Choroid plexus epithelial cell (primary cell): ENCODE measurements around the gene DPP6.
A peak's percentile ranks its signal among the peaks of the same experiment; 100 is the strongest.
"Not testable (repeated sequence)": the region's sequence is repeated elsewhere in the genome, so short reads cannot be mapped to it uniquely, and the experiment has no call there.

Experiments used
- DNase-seq: peaks from one replicate; pipeline ENCODE4 v3.0.0-alpha.2; 2010; ENCODE audit warnings: low read depth
- H3K4me3 ChIP-seq: 2 replicates; pipeline ENCODE4 v1.5.1; 2011; ENCODE audit warnings: low read depth, mild to moderate bottlenecking, control low read depth, low read length, moderate library complexity
- CTCF ChIP-seq: conservative IDR thresholded peaks from 2 replicates; pipeline ENCODE4 v1.5.1; 2011; ENCODE audit warnings: low read depth, mild to moderate bottlenecking, control low read depth, inconsistent platforms, low read length, moderate library complexity

Gene DPP6

GRCh38 chr7:154916856-154917807, 864.9 kb downstream of the DPP6 start:
- no peak for TF ChIP-seq CTCF
- H3K4me3 ChIP-seq: no peak overlapping the region
- no peak for DNase-seq

GRCh38 chr7:154917808-154918160, 865.6 kb downstream of the DPP6 start:
- no peak overlapping the region for H3K4me3 ChIP-seq
- TF ChIP-seq CTCF: no peak
- DNase-seq: no peak

GRCh38 chr7:154918266-154918665, 866.1 kb downstream of the DPP6 start:
- no peak overlapping the region for H3K4me3 ChIP-seq
- no peak for DNase-seq
- no peak for TF ChIP-seq CTCF

GRCh38 chr7:154918741-154919140, 866.5 kb downstream of the DPP6 start:
- TF ChIP-seq CTCF: no peak
- H3K4me3 ChIP-seq: no peak overlapping the region
- no peak for DNase-seq

GRCh38 chr7:154919344-154920225, 867.4 kb downstream of the DPP6 start:
- no peak overlapping the region for H3K4me3 ChIP-seq
- TF ChIP-seq CTCF: no peak
- DNase-seq: no peak

- not testable (repeated sequence) for H3K4me3 ChIP-seq
Observed at GRCh38 chr7:154922472-154922871, 870.3 kb downstream of the DPP6 start.

GRCh38 chr7:154927624-154928125, 875.5 kb downstream of the DPP6 start:
- peak; percentile 75 for TF ChIP-seq CTCF
- peak overlapping the region; percentile 63 for H3K4me3 ChIP-seq
- peak; percentile 97 for DNase-seq

More at GRCh38 chr7:154922472-154922871, 870.3 kb downstream of the DPP6 start:
- DNase-seq: not testable (repeated sequence)
